ENCODE results near the gene NTSR1.
"Not testable (repeated sequence)": the region's sequence is repeated elsewhere in the genome, so short reads cannot be mapped to it uniquely, and the experiment has no call there.

The NTSR1 gene

DNA sequence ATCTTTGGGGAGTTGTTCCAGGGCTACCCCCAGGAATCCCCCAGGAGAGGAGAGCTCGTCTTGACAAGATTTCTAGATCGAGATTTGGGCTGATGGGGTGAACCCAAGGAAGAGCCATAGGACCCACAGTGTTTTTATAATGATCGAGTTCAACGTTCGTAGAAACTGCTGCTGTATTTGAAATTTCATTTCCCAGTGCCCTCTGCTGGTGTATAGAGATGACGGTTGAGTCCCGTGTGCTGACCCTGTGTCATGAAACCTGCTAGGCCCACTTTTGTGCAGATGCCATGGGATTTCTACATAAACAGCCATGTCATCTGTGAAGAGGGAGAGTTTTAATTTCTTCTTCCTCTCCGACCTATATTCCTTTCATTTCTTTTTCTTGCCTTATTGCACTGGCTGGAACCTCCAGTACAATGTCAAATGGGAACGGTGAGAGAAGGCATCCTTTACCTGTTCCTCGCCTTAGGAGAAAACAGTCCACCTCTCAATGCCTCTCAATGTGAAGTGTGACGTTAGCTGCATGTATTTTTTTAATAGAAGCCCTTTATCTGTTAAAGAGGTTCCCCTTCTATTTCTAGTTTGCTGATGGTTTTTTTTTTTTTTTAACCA is 28.6 kb upstream of the NTSR1 start:
- no peak for DNase-seq (ENCODE audit: low read depth)
- no peak overlapping the region for H3K4me3 ChIP-seq (ENCODE audit: low read depth, low read length)
- in situ Hi-C loops (cut with HindIII; ENCODE audit: low sequenced_read_pairs), result no loop called here
- TF ChIP-seq, protein P1, sequence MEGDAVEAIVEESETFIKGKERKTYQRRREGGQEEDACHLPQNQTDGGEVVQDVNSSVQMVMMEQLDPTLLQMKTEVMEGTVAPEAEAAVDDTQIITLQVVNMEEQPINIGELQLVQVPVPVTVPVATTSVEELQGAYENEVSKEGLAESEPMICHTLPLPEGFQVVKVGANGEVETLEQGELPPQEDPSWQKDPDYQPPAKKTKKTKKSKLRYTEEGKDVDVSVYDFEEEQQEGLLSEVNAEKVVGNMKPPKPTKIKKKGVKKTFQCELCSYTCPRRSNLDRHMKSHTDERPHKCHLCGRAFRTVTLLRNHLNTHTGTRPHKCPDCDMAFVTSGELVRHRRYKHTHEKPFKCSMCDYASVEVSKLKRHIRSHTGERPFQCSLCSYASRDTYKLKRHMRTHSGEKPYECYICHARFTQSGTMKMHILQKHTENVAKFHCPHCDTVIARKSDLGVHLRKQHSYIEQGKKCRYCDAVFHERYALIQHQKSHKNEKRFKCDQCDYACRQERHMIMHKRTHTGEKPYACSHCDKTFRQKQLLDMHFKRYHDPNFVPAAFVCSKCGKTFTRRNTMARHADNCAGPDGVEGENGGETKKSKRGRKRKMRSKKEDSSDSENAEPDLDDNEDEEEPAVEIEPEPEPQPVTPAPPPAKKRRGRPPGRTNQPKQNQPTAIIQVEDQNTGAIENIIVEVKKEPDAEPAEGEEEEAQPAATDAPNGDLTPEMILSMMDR (IDR thresholded peaks at IDR 0.05; ENCODE audit: low read depth, low read length, missing control alignments), result no peak

DNA sequence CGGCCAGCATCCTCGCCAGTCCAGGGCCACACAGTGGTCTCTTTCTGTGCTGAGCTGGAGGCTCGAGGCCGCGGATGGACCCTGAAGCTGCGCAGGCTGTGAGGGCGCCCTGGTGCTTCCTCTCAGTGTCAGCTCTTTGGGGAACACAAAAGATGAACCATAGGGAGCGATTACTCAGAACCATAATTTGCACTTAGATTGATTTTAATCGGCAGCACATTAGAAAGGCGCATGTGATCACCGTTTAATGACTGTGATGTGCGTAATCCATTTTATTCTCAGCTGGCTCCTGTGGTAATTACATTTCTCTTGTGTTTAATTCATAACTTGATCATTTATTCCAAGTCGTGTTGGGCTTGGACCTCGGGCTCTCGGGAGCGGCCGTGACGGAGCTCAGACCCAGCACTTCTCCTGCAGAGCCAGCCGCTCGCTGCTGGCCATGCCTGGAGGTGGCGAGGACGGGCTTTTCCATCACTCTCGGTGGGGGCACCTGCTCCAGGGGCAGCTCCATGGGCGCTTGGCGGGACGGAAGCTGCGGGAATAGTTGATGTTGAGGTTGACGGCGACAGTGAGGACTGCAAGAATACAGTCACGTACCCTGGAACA is 25.6 kb upstream of the NTSR1 start:
- no peak overlapping the region for H3K4me3 ChIP-seq (ENCODE audit: low read depth, low read length)
- no peak for DNase-seq (ENCODE audit: low read depth)
- in situ Hi-C loops (cut with HindIII; ENCODE audit: low sequenced_read_pairs), result no loop called here
- TF ChIP-seq, protein P1 (IDR thresholded peaks at IDR 0.05; ENCODE audit: low read depth, low read length, missing control alignments), result no peak

DNA sequence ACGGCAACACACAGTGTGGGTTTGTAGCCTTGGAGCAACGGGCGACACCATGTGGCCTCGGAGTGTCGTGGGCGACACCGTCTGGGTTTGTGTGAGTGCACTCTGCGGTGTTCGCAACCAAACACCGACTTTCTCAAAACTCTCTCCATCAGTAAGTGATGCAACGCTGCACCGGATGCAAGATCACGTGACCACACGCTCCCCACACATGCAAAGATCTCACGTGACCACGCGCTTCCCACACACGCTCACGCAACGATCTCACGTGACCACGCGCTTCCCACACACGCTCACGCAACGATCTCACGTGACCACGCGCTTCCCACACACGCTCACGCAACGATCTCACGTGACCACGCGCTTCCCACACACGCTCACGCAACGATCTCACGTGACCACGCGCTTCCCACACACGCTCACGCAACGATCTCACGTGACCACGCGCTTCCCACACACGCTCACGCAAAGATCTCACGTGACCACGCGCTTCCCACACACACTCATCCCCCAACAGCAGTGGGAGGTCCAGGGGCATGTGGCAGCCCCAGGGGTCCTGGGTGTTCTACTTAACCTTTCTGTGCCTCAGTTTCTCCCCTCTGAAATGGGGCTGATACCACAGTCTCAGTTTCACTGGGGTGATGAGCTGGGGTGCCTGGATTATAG is 24.8 kb upstream of the NTSR1 start:
- in situ Hi-C loops (cut with HindIII; ENCODE audit: low sequenced_read_pairs); DNase-seq (ENCODE audit: low read depth); H3K4me3 ChIP-seq (ENCODE audit: low read depth, low read length): not testable (repeated sequence)

DNA sequence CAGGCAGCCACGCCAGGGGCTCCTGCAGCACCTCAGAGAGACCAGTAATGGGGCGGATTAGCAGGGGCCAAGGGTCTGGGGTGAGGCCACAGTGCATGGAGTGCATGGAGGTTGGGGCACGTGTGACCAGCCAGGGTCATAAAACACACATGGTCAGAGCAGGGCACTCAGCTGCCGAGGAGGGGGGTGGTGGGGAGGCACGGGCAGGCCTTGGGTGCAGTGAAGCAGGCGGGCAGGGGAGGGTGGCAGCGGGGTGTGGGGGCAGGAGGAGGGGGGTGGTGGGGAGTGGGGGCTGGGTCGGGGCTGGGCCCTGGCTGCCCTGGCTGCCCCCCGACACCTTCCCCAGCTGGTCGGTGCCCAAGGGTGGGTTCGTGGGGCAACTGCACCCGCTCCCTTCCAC is 23.7 kb upstream of the NTSR1 start:
- no peak for DNase-seq (ENCODE audit: low read depth)
- in situ Hi-C loops (cut with HindIII; ENCODE audit: low sequenced_read_pairs), result no loop called here

DNA sequence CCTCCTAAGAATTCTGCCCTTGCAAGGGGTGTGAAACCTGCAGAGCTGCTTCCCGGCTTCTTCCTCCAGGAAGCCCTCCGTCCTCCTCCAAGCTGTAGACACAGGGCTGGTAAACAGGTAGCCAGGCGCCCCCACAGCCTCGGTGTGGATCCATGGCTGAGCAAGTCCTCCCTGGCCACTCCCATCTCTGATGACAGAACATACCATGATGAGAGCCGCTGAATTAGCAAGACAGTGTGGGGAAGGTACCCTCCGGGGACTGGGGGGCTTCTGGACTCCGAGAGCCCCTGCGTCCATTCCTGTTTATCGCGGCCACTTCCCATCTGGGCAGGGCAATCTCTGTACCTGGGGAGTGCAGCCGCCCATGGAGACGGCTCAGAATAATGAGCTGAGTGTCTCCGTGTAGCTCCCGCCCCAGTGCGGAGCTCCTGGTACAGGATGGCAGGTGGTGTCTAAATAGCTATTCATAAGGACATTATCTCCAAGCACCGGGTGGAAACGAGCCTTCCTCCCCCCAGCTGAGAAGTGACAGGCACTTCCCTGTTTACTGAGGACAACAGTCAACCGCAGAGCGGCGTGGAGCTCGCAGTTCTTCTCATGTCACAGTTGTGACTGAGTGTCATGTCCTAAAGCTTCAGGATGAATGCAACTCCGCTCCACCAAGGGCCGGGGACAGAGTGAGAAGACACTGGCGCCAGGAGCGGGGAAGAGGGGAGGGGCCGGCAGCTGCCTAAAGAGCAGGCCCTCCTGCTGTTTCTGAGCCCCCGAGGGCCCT is 22.7 kb upstream of the NTSR1 start:
- H3K4me3 ChIP-seq (ENCODE audit: low read depth, low read length), result no peak overlapping the region
- TF ChIP-seq, protein P1 (IDR thresholded peaks at IDR 0.05; ENCODE audit: low read depth, low read length, missing control alignments), result no peak
- no peak for DNase-seq (ENCODE audit: low read depth)
- in situ Hi-C loops (cut with HindIII; ENCODE audit: low sequenced_read_pairs), result no loop called here

More for the DNA sequence above, 23.7 kb upstream of the NTSR1 start:
- TF ChIP-seq, protein P1 (IDR thresholded peaks at IDR 0.05; ENCODE audit: low read depth, low read length, missing control alignments), result no peak
- H3K4me3 ChIP-seq (ENCODE audit: low read depth, low read length), result no peak overlapping the region

DNA sequence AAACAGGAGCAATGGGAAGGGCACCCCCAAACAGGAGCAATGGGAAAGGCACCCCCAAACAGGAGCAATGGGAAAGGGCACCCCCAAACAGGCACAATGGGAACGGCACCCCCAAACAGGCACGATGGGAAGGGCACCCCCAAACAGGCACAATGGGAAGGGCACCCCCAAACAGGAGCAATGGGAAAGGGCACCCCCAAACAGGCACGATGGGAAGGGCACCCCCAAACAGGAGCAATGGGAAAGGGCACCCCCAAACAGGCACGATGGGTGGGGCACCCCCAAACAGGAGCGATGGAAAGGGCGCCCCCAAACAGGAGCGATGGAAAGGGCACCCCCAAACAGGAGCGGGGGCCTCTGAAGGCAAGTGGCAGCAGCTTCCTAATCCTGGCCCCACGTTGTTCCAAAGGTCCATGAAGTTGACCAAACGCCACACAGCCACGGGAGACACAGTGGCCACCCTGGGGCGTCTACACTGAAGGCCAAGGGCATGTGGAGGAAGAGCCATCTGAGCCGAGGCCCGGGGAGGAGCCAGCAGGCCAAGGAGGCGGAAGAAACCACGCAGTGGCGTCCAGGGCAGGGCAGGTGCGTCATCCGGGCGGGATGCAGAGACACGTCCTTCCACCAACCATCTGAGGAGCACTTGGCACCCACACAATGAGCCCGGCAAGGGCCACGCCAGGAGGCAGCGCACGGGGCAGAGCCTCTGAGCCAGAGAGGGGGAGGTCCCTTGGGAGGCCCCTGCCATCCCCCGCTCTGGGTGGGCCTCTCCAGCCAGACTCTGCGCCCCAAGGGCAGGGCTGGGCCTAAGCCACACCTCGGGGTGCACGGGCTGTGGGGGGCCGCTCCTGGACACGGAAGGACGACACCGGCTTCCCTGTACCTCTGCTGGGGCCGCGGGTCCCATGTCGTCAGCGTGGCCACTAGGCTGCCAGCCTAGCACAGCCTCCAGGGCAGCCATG is 21.5 kb upstream of the NTSR1 start:
- no peak overlapping the region for H3K4me3 ChIP-seq (ENCODE audit: low read depth, low read length)
- TF ChIP-seq, protein P1 (IDR thresholded peaks at IDR 0.05; ENCODE audit: low read depth, low read length, missing control alignments), result no peak
- in situ Hi-C loops (cut with HindIII; ENCODE audit: low sequenced_read_pairs), result no loop called here
- no peak for DNase-seq (ENCODE audit: low read depth)
